Measurements from ENCODE around the gene ABCG1.

The ABCG1 gene

GRCh38 chr21:42233067-42233961 lies 14.4 kb downstream of the ABCG1 start:
- peak; percentile 31 to 57 (median 42) for DNase-seq

- no peak for DNase-seq
Observed at GRCh38 chr21:42234041-42234440, 15.1 kb downstream of the ABCG1 start.

- peak; percentile 36 to 83 (median 54) for DNase-seq
Observed at GRCh38 chr21:42234464-42235241, 15.7 kb downstream of the ABCG1 start.

GRCh38 chr21:42235593-42235992 lies 16.7 kb downstream of the ABCG1 start:
- no peak for DNase-seq

GRCh38 chr21:42236014-42236413 lies 17.1 kb downstream of the ABCG1 start:
- no peak for DNase-seq

- DNase-seq = no peak
Observed at GRCh38 chr21:42236693-42237092, 17.8 kb downstream of the ABCG1 start.

GRCh38 chr21:42237161-42237560 lies 18.2 kb downstream of the ABCG1 start:
- DNase-seq = no peak

- DNase-seq = no peak
Observed at GRCh38 chr21:42237577-42237976, 18.6 kb downstream of the ABCG1 start.

GRCh38 chr21:42238185-42238934 lies 19.4 kb downstream of the ABCG1 start:
- DNase-seq = no peak

GRCh38 chr21:42239556-42239955 lies 20.6 kb downstream of the ABCG1 start:
- no peak for DNase-seq

- no peak for DNase-seq
Observed at GRCh38 chr21:42239973-42240372, 21.0 kb downstream of the ABCG1 start.

GRCh38 chr21:42242611-42243010 lies 23.7 kb downstream of the ABCG1 start:
- DNase-seq = no peak

- DNase-seq = no peak
Observed at GRCh38 chr21:42243026-42243425, 24.1 kb downstream of the ABCG1 start.

GRCh38 chr21:42245331-42246193 lies 26.6 kb downstream of the ABCG1 start:
- DNase-seq = no peak

GRCh38 chr21:42247716-42248115 lies 28.8 kb downstream of the ABCG1 start:
- DNase-seq = no peak

- DNase-seq = no peak
Observed at GRCh38 chr21:42248241-42248640, 29.3 kb downstream of the ABCG1 start.

GRCh38 chr21:42248783-42249597 lies 30.1 kb downstream of the ABCG1 start:
- DNase-seq = no peak

GRCh38 chr21:42250422-42251403 lies 31.8 kb downstream of the ABCG1 start:
- no peak for DNase-seq

- no peak for DNase-seq
Observed at GRCh38 chr21:42251654-42252324, 32.8 kb downstream of the ABCG1 start.

GRCh38 chr21:42252325-42252654 lies 33.4 kb downstream of the ABCG1 start:
- no peak for DNase-seq
